Erythroblast (primary cell): ENCODE results near the gene HIBADH.

ENCODE experiments used
- DNase-seq, 2 experiments: peaks; one replicate each; lab custom pipeline; 2025; lab: John Stamatoyannopoulos, UW
- GATA1 ChIP-seq: IDR thresholded peaks from 2 replicates; pipeline ENCODE4 v1.6.1; 2011; ENCODE audit warnings: low read depth, mild to moderate bottlenecking, control low read depth, low read length, moderate library complexity
- POLR2A ChIP-seq: IDR thresholded peaks from 2 replicates; pipeline ENCODE4 v1.6.1; 2011; ENCODE audit warnings: mild to moderate bottlenecking, low read length

Gene HIBADH

GRCh38 chr7:27636326-27637006 is 26.2 kb downstream of the HIBADH start:
- DNase-seq, result no peak
- TF ChIP-seq GATA1 (no peak), POLR2A (no peak)

DNA sequence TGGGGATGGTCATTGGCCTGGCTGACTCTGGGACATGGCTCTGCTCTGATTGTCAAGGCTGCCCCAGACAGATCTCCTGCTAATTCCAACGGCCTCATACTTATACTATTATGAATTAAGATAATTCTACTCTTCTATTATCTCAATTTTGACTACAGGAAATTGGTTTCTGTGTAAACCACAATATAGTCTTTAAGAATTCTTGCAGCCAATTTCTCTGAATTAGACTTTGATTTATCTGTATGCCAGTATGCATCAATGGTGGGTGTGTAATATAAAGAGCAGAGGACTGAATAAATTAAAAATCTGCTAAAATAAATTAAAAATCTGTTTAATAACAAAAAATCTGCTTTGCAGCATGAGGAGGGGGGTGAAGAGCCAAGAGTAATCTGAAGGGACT is 27.0 kb downstream of the HIBADH start:
- TF ChIP-seq GATA1 (no peak), POLR2A (no peak)
- DNase-seq, result no peak

DNA sequence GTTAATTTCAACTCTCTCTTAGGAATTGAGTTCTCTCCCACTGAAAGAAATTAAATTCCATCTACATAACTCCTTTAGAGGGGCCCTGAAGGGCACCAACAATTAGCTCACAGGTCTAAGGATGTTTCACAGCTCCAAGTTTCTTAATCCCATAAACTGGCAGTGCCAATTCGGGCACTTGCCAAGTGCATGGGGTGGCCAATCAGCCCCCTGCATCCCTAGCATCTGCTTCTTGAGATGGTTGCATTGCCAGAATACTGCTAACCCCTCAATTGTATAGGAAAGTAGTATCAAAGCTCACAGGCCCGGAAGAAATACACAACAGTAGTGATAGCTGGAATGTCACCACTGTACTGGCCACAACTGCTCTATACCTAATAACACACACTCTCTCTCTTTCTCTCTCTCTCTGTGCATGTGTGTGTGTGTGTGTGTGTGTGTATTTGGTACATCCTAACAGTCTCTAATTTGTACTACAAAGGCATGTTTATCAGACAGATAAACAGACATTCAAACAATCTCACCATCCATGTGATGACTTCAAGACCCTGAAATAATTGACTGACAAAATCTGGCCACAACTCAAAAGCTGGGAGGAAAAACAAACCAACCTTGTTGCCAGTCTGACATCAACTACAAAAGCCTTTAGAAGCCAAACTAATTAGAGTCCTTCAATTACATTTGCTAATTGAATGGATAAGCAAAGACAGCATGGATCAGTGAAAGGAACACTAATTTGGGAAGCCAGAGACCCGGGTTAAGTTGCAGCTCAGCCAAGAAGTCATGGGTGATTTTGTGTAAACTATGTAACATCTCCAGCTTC is 27.8 kb downstream of the HIBADH start:
- no peak for DNase-seq
- TF ChIP-seq GATA1 (no peak), POLR2A (no peak)

DNA sequence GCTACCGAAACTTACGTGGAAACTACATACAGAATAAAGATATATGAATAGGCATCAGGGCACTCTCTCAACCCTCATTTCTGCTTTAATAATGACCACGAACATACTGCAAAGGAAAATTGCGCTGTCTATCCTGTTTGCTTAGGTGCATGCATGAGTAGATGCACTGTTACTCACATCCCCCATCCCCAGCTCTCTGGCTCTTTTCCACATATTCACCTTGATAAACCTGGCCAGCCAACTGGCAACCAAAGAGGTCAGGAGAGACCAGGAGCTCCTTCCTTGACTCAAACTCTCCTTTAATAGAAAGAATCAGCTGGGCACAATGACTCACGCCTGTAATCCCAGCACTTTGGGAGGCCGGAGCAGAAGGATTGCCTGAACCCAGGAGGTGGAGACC is 29.6 kb downstream of the HIBADH start:
- no peak for TF ChIP-seq GATA1
- TF ChIP-seq POLR2A, result no peak

GRCh38 chr7:27631391-27631790 is 31.3 kb downstream of the HIBADH start:
- no peak for TF ChIP-seq GATA1
- TF ChIP-seq POLR2A, result no peak
- no peak for DNase-seq

More for the DNA sequence above, 29.6 kb downstream of the HIBADH start:
- DNase-seq, result no peak

DNA sequence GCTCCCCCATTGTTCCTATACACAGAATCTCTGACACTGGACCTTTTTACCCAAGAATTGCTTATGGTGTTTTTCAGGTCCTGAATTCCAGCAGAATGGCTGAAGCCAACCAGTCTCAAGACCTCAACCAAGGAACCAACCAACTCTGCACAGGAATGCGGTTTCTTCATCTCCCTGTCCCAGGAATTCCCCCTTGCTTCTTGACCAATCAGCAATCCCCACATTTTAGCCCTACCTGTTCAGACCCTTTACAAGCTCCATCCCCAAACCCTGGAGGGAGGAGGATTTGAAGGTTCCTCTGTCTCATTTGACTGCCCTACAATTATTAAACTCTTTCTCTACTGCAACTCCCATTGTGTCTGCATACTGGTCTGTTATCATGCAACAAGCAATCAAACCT is 35.5 kb downstream of the HIBADH start:
- no peak for DNase-seq
- no peak for TF ChIP-seq POLR2A
- TF ChIP-seq GATA1, result no peak

DNA sequence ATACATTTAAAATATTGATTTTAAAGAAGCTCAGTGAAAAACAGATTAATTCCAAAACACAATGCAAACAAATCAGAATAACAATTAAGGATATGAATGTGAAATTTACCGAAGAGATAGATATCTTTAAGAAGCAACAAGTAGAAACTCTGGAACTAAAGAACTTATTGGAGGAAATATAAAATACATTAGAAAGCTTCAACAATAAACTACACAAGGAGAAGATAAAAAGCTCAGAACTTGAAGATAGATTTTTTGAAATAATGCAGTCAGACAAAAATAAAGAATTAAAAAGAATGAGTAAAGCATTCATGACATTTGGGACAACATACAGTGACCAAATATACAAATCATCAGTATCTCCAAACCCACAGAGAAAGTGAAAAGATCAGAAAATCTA is 43.2 kb downstream of the HIBADH start:
- TF ChIP-seq POLR2A (no peak), GATA1 (no peak)
- DNase-seq, result peak in 1 of 2 experiments; percentile 2

DNA sequence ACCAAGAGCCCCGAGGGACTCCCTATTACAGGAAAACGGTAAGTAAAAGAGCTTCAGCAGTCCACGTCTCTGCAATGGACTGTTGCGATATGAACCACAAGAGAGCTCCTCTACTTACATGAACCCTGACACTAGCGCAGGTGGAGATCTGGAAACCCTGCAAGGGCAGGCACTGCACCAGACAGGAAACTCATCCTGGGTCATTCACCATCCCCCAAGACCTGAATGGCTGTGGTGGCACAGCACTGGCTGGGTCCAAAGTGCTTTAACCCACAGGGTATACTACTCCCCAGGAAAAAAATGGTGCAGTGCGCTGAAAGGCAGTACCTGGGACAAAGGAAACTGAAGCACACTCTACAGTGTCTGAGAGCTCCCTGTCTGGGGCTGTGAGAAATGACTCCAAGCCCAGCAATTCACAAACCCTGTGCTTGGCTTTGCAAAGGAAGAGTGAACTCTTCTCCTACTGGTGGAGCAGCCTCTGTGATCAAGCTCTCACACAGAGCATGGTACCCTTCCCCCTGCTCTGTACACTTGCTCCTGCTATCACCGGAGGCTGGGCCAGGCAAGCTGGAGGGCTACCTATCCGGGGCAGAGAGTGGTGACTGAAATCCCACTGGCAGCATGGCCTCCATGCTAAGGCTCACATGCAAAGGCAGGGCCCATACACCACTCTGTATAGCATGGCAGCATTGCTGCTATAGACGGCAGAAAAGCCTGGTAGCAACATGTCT is 44.9 kb downstream of the HIBADH start:
- TF ChIP-seq GATA1, result no peak
- no peak for TF ChIP-seq POLR2A
- DNase-seq, result no peak

GRCh38 chr7:27616914-27617548 is 45.7 kb downstream of the HIBADH start:
- TF ChIP-seq GATA1 (no peak), POLR2A (no peak)
- DNase-seq, result no peak

- DNase-seq, result no peak
- TF ChIP-seq POLR2A (no peak), GATA1 (no peak)
These were observed 46.5 kb downstream of the HIBADH start for GRCh38 chr7:27616186-27616491.

DNA sequence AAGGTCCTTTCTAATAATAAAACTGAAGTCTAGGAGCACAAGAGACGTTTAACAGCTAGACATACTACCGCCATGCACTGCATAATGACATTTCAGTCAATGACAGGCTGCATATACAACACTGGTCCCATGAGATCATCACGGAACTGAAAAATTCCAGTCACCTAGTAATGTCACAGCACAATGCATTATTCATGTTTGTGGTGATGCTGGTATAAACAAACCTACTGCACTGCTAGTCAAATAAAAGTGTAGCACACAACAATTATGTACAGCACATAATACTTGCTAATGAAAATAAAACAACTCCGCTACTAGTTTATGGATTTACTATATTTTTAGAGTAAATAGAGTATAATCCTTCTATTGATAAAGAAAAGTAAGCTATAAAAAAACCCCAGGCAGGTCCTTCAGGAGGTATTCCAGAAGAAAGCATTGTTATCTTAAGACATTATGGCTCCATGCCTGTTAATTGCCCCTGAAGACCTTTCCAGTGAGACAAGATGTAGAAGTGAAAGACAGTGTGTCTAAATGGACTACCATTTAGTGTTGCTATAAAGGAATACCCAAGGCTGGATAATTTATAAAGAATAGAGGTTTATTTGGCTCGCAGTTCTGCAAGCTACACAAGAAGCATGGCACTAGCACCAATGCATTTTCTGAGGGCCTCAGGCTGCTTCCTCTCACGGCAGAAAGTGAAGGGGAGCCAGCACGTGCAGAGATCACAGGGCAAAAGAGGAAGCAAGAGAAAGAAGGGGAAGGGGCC is 47.1 kb downstream of the HIBADH start:
- TF ChIP-seq GATA1 (no peak), POLR2A (no peak)
- no peak for DNase-seq

DNA sequence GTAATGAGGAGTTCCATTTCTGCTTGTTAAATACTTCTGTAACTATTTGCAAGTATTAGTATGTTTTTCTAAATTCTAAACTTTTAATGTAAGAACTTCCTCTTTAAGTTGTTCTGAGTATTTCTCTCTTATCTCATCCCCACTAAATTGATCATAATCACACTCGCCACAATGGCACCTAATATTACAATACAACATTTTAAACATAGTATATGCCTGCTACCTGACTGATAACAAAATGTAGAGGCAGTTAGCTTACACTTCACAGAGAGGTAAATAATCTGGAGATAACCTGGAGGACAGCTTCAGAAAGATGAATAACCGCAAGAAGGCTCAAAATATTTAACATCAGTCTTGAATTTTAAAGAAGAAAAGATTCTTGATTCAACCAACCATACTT is 48.6 kb downstream of the HIBADH start:
- DNase-seq, result no peak
- TF ChIP-seq POLR2A (no peak), GATA1 (no peak)

- TF ChIP-seq GATA1, result no peak
- TF ChIP-seq POLR2A, result no peak
- no peak for DNase-seq
These were observed 51.6 kb downstream of the HIBADH start for GRCh38 chr7:27611059-27611458.
